A673 (cell line): ENCODE data around the gene GSTP1.

Source experiments
- EZH2 ChIP-seq: fragments of 200-600 bp; sonication (generic); IDR thresholded peaks from 2 replicates; pipeline ENCODE4 v1.6.1; 2017; ENCODE audit warnings: borderline replicate concordance, low read depth, mild to moderate bottlenecking, mixed read lengths, antibody characterized with exemption, low read length; ENCODE audit not compliant: poor library complexity, severe bottlenecking
- TF ChIP-seq, protein P1 (sequence below): fragments of 300-800, 200-600 bp; sonication (generic); conservative IDR thresholded peaks from 2 replicates; pipeline ENCODE4 v1.5.1; 2017; ENCODE audit warnings: low read depth, mild to moderate bottlenecking, antibody characterized with exemption, low read length, moderate library complexity, mixed read lengths

DNA sequence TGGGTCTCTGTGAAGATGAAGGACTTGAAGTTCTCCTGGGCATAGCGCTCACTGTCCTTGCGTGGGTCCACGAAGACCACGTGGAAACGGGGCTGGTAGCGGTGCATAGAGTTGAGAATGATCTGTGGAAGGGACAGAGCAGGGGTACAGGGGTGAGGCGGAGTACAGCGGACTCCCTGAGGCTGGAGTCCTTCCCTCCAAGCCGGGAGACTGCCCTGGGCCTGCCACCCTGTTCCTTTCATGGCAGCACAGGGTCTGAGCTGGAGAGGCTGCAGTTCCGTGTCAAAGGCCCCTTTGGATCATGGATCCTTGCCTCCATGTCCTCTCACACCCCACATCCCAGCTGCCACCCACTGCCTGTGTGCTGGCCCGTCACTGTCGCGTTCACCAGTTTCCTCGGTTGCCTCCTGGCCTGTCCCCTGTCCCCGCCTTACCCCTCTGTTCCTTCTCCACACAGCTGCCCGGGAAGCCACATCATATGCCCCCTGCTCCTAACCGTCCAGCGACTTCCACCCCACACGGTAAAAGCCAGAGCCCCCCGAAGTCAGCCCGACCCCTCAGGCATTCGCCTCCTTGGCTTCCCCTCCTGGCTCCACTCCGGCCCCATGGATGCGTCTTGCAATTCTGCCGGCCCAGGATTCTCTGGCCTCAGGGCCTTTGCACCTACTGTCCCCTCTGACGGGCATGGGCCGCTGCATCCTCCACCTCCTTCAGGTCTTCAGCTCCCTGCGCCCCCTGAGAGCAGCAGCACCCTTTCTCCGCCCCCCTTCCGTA lies 49.6 kb downstream of the GSTP1 start:
- TF ChIP-seq, protein P1, sequence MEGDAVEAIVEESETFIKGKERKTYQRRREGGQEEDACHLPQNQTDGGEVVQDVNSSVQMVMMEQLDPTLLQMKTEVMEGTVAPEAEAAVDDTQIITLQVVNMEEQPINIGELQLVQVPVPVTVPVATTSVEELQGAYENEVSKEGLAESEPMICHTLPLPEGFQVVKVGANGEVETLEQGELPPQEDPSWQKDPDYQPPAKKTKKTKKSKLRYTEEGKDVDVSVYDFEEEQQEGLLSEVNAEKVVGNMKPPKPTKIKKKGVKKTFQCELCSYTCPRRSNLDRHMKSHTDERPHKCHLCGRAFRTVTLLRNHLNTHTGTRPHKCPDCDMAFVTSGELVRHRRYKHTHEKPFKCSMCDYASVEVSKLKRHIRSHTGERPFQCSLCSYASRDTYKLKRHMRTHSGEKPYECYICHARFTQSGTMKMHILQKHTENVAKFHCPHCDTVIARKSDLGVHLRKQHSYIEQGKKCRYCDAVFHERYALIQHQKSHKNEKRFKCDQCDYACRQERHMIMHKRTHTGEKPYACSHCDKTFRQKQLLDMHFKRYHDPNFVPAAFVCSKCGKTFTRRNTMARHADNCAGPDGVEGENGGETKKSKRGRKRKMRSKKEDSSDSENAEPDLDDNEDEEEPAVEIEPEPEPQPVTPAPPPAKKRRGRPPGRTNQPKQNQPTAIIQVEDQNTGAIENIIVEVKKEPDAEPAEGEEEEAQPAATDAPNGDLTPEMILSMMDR, result no peak
- TF ChIP-seq EZH2, result no peak
